CD4-positive, alpha-beta T cell (primary cell): ENCODE data around the gene TOGARAM2. TPM values are rescaled to one million over a fixed set of nuclear protein-coding genes. Genes with fewer than 3 reads are reported as not detected.

Source experiments
- ATAC-seq: fragments of 200-7000 bp; cut with Tn5 transposase; one replicate; pipeline ENCODE4 v1.10.0; 2022; ENCODE audit warnings: mild to moderate bottlenecking; ENCODE audit not compliant: poor library complexity
- CTCF ChIA-PET: fragments of 350-600 bp; sonication (Branson Sonifier 250); formaldehyde crosslinking; loops from one replicate; lab custom pipeline; 2021; ENCODE audit warnings: antibody characterized with exemption, inconsistent platforms; lab: Charles Lee
- POLR2A ChIA-PET: fragments of 350-600 bp; sonication (Branson Sonifier 250); formaldehyde crosslinking; loops from one replicate; lab custom pipeline; 2021; ENCODE audit warnings: antibody characterized with exemption, inconsistent platforms; lab: Charles Lee
- DNase-seq, 14 experiments: peaks; one replicate each; pipeline ENCODE4 v3.0.0-alpha.2; 2013 to 2020; ENCODE audit warnings: mixed read lengths in 2 of 14
- H3K27ac ChIP-seq, 2 donors: one replicate each; pipeline versions ENCODE4 v1.5.1 to v1.7.0; 2013; ENCODE audit warnings: low read length in 2 of 2, low read depth in 1 of 2, mild to moderate bottlenecking in 1 of 2
- H3K27me3 ChIP-seq, 2 experiments: 1 replicate in 1 of 2; 2 replicates in 1 of 2; pipeline versions ENCODE4 v1.6.1 to v1.7.0; 2013; ENCODE audit warnings: low read length in 2 of 2, control low read depth in 1 of 2, mild to moderate bottlenecking in 1 of 2, moderate library complexity in 1 of 2; ENCODE audit not compliant: insufficient read depth in 2 of 2, control insufficient read depth in 1 of 2
- H3K36me3 ChIP-seq: one replicate; pipeline ENCODE4 v1.6.1; 2013; ENCODE audit warnings: low read length, control low read depth; ENCODE audit not compliant: insufficient read depth
- H3K4me1 ChIP-seq: one replicate; pipeline ENCODE4 v1.6.1; 2013; ENCODE audit warnings: low read length, control low read depth; ENCODE audit not compliant: insufficient read depth
- H3K4me3 ChIP-seq: one replicate; pipeline ENCODE4 v1.5.1; 2013; ENCODE audit warnings: mild to moderate bottlenecking, low read length, moderate library complexity
- H3K9me3 ChIP-seq, 2 experiments: 1 replicate in 1 of 2; 2 replicates in 1 of 2; pipeline versions ENCODE4 v1.6.1 to v1.7.0; 2013; ENCODE audit warnings: low read length in 2 of 2, mild to moderate bottlenecking in 2 of 2, control low read depth in 1 of 2, moderate library complexity in 1 of 2; ENCODE audit not compliant: control insufficient read depth in 1 of 2, insufficient read depth in 1 of 2
- H3K27ac Mint-ChIP-seq: one replicate; pipeline ENCODE4 v1.8.0; 2020; ENCODE audit warnings: mixed read lengths
- H3K27me3 Mint-ChIP-seq: one replicate; pipeline ENCODE4 v1.8.0; 2021; ENCODE audit warnings: mixed read lengths
- H3K36me3 Mint-ChIP-seq: one replicate; pipeline ENCODE4 v1.8.0; 2021; ENCODE audit warnings: low read depth, mixed read lengths
- H3K4me1 Mint-ChIP-seq: one replicate; pipeline ENCODE4 v1.8.0; 2021; ENCODE audit warnings: low read depth, mixed read lengths
- H3K4me3 Mint-ChIP-seq: one replicate; pipeline ENCODE4 v1.8.0; 2020; ENCODE audit warnings: mild to moderate bottlenecking, mixed read lengths
- H3K9me3 Mint-ChIP-seq: one replicate; pipeline ENCODE4 v1.8.0; 2020; ENCODE audit warnings: mixed read lengths
- intact Hi-C, 2 experiments: fragments of 100-400 bp; cut with DNase I in 1 of 2; cut with micrococcal nuclease in 1 of 2; formaldehyde crosslinking; loops; one replicate each; pipeline versions ENCODE4 v1.15.1 to v1.9.0; 2023 to 2025; cut with DNase I, micrococcal nuclease
- total RNA-seq, 174 experiments: library from RNA in 2 of 174; stranded (reverse) in 2 of 174; gene quantifications; one replicate each; pipeline ENCODE4 v1.2.3 and lab custom pipeline; 2021 to 2026
- TF ChIP-seq, protein P1 (sequence below): fragments of 200-600 bp; IDR thresholded peaks from one replicate; pipeline ENCODE4 v1.8.0; 2022; ENCODE audit warnings: antibody characterized with exemption, mild to moderate bottlenecking

Gene TOGARAM2
- total RNA-seq, 2 experiments from 2014 or later: 2.0 to 2.3 TPM

DNA sequence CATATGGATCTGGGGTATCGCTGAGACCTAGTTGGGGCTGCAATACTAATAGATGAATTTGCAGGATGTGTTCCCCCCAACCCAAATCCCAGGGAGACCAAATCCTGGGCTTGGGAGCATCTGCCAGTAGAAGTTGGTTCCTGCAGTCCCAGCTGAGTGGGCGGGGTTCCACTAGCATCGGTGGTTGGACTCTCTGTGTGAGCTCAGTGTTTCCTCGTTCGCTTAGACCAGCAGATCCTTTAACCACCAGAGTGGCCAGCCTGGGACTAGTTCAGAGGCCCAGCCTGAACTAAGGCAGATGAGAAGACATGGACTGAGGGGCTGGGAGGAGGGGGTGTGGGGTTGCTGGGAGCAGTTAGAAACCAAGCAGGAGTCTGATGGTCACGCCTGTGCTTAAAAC lies 52.6 kb downstream of the TOGARAM2 start:
- ATAC-seq: no peak
- ChIA-PET CTCF (no interaction called here), POLR2A (interaction anchor here (0.9 to 1.0 kb wide), 2 partner anchors 18 to 22 kb away, joined by 3 to 4 read pairs; no protein-coding TSS in a partner anchor)
- intact Hi-C loops: no loop called here
- Mint-ChIP-seq H3K4me3 (no peak overlapping the region), H3K9me3 (no peaks in the 10 kb centered on the region), H3K36me3 (no peaks in the 10 kb centered on the region), H3K27ac (no peak overlapping the region), H3K27me3 (no peaks in the 10 kb centered on the region), H3K4me1 (peaks cover 29% of the 10 kb centered on the region)
- Histone ChIP-seq H3K9me3 (no peaks in the 10 kb centered on the region), H3K4me1 (peaks cover 21% of the 10 kb centered on the region), H3K27me3 (no peaks in the 10 kb centered on the region), H3K27ac (no peak overlapping the region), H3K36me3 (peaks cover 4% of the 10 kb centered on the region), H3K4me3 (no peak overlapping the region)
- DNase-seq: no peak
- TF ChIP-seq, protein P1, sequence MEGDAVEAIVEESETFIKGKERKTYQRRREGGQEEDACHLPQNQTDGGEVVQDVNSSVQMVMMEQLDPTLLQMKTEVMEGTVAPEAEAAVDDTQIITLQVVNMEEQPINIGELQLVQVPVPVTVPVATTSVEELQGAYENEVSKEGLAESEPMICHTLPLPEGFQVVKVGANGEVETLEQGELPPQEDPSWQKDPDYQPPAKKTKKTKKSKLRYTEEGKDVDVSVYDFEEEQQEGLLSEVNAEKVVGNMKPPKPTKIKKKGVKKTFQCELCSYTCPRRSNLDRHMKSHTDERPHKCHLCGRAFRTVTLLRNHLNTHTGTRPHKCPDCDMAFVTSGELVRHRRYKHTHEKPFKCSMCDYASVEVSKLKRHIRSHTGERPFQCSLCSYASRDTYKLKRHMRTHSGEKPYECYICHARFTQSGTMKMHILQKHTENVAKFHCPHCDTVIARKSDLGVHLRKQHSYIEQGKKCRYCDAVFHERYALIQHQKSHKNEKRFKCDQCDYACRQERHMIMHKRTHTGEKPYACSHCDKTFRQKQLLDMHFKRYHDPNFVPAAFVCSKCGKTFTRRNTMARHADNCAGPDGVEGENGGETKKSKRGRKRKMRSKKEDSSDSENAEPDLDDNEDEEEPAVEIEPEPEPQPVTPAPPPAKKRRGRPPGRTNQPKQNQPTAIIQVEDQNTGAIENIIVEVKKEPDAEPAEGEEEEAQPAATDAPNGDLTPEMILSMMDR: no peak

DNA sequence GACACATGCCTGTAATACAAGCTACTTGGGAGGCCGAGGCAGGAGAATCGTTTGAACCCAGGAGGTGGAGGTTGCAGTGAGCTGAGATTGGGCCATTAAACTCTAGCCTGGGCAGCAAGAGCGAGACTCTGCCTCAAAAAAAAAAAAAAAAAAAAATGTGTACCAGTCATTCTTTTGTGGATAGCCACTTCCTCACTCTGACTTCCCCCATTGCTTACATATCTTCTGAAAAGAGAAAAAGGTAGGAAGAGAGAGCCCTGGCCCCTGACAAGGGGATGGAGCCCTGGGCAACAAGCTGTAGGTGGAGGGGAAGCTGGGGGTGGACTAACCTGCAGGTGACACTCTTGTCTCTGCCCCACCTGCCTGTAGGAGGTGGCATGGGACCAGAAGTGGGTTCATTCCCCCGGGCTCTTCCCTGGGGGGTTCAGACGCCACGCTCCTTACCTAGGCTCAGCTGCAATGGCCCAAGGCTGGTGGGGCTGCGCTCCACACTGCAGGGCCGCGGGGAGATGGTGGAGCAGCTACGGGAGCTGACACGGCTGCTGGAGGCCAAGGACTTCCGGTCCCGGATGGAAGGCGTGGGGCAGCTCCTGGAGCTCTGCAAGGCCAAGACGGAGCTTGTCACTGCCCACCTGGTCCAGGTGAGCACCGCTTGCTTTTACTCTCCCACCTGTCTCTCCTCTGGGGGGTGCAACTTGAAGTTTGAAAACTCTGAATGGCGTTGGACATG lies 54.1 kb downstream of the TOGARAM2 start:
- Histone ChIP-seq H3K9me3 (no peaks in the 10 kb centered on the region), H3K27me3 (no peaks in the 10 kb centered on the region), H3K4me3 (no peak overlapping the region), H3K36me3 (peaks cover 4% of the 10 kb centered on the region), H3K27ac (no peak overlapping the region), H3K4me1 (peaks cover 21% of the 10 kb centered on the region)
- Mint-ChIP-seq H3K27me3 (no peaks in the 10 kb centered on the region), H3K27ac (no peak overlapping the region), H3K4me3 (no peak overlapping the region), H3K9me3 (no peaks in the 10 kb centered on the region), H3K4me1 (peaks cover 29% of the 10 kb centered on the region), H3K36me3 (no peaks in the 10 kb centered on the region)
- TF ChIP-seq, protein P1: no peak
- ATAC-seq: no peak
- CTCF ChIA-PET: interaction anchor here (0.7 to 1.7 kb wide), 2 partner anchors 20 to 32 kb away, joined by 3 to 4 read pairs; no protein-coding TSS in a partner anchor
- intact Hi-C loops: no loop called here
- DNase-seq: no peak
- POLR2A ChIA-PET: interaction anchor here (0.8 kb wide), 1 partner anchor 23 kb away, joined by 3 read pairs; no protein-coding TSS in a partner anchor

DNA sequence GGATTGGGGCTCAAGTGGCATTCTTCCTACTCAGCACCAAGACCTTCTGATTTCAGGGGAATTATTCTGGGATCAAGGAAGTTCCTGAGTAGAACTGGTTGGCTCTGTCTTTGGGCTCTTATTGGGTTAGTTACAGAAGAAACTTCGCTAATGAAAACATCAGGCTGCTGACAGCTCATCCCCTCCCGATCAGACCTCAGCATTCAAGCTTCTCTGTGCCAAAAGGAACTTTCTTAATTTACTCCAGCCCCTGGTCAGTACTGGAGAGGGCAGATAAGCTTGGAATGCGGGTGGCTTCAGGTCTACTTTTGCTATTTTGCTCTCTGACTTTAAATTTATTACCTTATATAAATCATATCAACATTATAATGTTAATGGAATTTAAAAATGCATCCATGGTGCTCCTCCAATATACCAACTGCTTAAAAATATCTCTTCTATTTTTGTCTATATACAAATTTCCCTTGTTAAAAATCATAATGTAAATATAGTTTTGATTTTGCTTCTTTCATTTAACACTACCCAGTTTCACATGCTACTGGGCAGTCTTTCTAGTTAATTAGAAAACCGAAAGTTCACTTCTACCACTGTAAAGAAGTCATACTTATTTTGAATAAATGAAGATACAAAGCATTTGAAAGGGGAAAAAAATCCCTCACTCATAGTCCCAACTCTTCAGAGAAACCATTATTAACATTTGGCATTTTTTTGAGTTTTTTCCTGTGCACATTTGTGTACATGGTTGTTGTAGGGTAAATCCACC lies 58.8 kb downstream of the TOGARAM2 start:
- POLR2A ChIA-PET: no interaction called here
- no peak for DNase-seq
- no peaks in the 10 kb centered on the region for H3K27me3 ChIP-seq
- H3K36me3 ChIP-seq: no peaks in the 10 kb centered on the region
- peaks cover 11% of the 10 kb centered on the region for H3K4me1 Mint-ChIP-seq
- H3K4me1 ChIP-seq: peaks cover 9% of the 10 kb centered on the region
- H3K4me3 ChIP-seq: no peak overlapping the region
- H3K9me3 Mint-ChIP-seq: no peaks in the 10 kb centered on the region
- peaks cover 0 to 3% of the 10 kb centered on the region in 2 experiments for H3K9me3 ChIP-seq
- H3K27ac Mint-ChIP-seq: no peak overlapping the region
- TF ChIP-seq, protein P1: no peak
- H3K4me3 Mint-ChIP-seq: no peak overlapping the region
- no peak overlapping the region for H3K27ac ChIP-seq
- CTCF ChIA-PET: no interaction called here
- no peak for ATAC-seq
- H3K36me3 Mint-ChIP-seq: no peaks in the 10 kb centered on the region
- intact Hi-C loops: no loop called here
- H3K27me3 Mint-ChIP-seq: no peaks in the 10 kb centered on the region
